MV-4-11 (cell line): ENCODE results near the gene SOCS6.

ENCODE experiments used
- DNase-seq: peaks from one replicate; lab custom pipeline; 2025; lab: John Stamatoyannopoulos, UW

SOCS6 gene

DNA sequence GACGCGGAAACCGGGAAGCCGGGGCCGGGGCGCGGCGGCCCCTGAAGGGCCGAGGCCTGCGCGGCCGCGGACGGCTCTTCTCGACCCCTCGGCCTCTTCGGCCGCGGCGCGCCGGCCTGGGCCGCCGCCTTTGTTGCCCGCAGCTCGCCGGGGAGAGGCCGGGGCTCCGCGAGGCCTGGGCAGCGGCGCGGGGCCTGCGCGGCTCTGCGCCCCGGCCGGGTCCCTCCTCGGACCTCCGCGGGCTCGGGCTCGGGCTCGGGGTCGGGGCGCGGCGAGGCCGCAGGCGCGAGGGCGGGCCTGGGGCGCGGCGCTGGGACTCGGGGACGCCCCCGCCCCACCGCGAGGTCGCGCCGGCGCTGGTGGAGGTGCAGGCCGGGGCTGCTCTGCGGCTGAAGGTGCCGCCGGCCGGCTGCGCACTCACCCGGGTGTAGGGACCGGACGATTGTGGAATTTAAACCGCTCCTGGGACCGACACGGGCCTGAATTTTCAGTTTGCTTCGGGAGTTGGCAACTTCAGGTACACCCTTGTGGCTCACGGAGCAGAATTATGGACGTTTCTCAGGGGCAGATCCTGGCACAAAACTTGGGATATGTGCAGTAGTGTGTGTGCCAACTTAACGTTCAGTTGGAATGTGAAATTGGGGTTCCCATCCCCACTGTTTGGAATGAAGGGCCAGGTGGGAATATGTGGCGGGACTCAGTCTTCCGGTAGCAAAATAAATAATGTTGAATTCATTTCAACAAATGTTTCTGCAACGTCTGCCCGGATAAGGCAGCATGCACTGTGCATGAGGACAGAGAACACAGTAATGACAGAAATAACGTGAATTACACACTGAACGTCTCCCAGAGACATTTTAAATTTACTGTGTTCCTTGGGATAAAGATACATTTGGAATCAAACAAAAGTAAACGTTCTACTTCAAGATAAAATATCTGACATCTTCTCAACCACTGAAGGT lies 787 bp downstream of the SOCS6 start:
- no peak for DNase-seq

DNA sequence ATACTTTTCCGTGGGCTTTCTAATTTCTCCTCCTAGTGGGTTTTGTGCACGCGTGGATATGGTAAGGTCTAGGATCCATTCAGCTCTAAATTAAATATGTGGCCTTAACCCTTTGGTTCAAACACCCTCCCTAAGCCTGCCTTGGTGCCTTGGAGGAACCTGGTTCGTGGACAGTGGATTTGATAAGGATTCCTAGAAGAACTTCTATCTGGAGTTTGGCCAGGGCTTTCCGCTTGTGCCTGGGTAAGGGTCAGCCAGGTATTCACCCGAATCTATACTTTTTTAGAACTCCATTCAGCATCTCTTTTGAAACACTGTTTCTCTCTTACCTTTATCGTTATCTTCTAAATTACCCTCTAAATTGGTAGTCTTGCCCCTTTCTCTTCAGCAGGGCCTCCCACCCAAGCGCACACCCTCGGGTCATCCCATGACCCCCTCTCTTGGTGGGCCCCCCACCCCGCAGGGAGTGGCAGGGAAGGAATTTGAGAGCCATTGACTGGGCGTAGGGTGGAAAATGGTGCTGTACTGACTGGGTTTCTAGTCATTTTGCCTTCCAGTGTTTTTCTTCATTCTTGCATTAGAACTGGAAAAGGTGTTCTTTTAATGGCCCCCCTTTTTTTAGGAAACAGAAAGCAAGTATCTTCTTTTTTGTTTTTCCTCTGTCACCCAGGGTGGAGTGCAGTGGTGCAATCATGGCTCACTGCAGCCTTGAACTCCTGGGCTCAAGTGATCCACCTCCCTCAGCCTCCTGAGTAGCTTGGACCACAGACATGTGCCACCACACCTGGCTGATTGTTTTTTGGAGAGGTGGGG lies 1.8 kb downstream of the SOCS6 start:
- DNase-seq: no peak

DNA sequence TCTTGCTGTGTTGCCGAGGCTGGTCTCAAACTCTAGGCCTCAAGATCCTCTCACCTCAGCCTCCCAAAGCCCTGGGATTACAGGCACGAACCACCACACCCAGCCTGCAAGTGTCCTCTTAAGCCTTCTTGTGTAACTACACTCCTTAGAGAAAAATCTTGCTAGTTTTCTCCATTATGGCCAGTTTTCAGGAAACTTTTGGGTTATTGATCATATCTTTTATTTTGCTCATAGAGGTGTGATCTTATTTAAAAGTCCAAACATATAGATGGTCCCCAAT lies 2.4 kb downstream of the SOCS6 start:
- DNase-seq: no peak

GRCh38 chr18:70292628-70293027 lies 3.8 kb downstream of the SOCS6 start:
- DNase-seq: peak; percentile 68

- no peak for DNase-seq
Observed at GRCh38 chr18:70293166-70293565, 4.3 kb downstream of the SOCS6 start.

- DNase-seq: no peak
Observed at GRCh38 chr18:70294471-70295191, 5.8 kb downstream of the SOCS6 start.

DNA sequence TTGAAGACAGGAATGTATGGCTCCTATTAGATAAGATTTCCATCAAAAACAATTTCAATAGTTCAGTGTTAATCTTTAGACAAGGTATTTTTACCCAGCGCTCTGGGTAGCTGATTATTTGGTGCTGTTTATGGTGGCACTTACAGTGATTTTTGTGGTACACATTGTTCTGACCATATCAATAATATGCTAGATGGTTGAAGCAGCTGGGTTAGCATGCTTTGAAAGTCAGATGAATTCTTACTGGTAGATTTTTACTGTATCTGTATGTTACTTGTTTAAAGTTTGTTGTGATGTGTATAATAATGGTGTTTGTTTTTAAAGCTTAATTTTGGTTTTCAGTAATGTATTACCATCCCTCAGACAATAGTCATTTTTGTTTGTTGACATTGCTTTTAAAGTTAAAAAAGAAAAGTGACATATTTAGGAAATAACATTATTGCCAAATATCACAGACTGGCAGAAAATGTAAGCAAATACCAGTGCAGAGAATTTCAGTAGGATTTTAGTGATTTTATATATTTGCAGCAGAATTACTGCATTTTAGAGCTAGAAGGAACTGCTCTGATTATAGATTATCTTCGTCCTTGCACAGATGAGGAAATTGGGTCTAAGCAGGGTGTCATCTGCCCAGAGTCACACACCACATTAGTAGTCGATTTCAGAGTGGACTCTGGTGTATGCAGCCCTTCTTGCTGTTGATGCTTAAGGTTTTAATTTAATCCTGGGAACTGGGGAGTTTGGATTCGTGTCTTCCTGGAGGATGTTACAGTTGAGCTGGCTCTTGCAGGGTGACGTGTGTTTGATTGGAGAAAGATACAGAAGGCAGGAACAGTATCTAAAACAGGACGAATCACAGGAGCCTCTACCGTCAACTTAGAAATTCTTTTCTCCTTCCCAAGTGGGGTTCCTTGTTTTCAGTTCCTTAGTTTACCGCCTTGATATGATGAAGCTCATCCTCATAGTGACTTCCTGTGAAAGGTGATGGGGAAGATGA lies 6.6 kb downstream of the SOCS6 start:
- no peak for DNase-seq

GRCh38 chr18:70296289-70296688 lies 7.4 kb downstream of the SOCS6 start:
- no peak for DNase-seq

- DNase-seq: no peak
Observed at GRCh38 chr18:70296781-70297180, 7.9 kb downstream of the SOCS6 start.

GRCh38 chr18:70299393-70299792 lies 10.5 kb downstream of the SOCS6 start:
- no peak for DNase-seq

- no peak for DNase-seq
Observed at GRCh38 chr18:70301667-70302066, 12.8 kb downstream of the SOCS6 start.

GRCh38 chr18:70308555-70309294 lies 19.9 kb downstream of the SOCS6 start:
- DNase-seq: no peak

GRCh38 chr18:70310560-70311320 lies 21.9 kb downstream of the SOCS6 start:
- no peak for DNase-seq

DNA sequence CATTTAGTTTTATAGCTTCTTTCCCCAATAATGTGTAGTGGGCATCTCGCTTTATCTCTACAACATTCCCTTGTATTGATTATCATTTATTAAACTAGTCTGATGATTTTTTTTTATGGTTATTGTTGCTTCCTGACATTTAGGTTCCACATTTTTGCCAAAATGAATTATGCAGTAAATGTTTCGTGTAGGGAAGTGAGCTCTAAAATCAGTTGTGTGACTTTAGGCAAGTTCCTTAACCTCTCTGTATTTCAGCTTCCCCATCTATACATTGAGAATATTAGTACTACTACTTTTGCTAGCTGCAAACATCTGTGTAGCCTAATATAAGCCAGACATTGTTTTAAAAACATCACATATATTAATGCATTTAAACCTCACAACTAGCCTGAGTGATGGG lies 22.9 kb downstream of the SOCS6 start:
- peak; percentile 38 for DNase-seq

GRCh38 chr18:70313640-70314039 lies 24.8 kb downstream of the SOCS6 start:
- DNase-seq: no peak

- no peak for DNase-seq
Observed at GRCh38 chr18:70314151-70314782, 25.4 kb downstream of the SOCS6 start.

GRCh38 chr18:70319187-70319586 lies 30.3 kb downstream of the SOCS6 start:
- no peak for DNase-seq

DNA sequence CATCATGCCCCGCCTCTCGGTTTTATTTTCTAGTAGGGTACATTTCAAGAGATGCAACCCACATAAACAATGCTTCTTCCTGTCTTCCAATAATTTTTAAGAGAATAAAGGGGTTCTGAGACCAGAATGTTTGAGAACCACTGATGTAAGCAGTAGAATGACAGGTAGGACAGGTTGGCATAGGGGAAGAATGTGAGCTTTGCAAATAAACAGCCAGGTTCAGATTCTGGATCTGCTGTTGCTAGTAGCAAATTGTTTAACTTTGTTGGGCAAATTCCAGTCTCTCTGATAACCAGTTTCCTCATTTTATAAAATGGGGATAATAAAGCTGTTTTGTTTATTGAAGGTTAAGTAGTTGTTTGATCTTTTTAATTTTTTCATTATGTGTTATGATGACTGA lies 32.8 kb downstream of the SOCS6 start:
- no peak for DNase-seq

DNA sequence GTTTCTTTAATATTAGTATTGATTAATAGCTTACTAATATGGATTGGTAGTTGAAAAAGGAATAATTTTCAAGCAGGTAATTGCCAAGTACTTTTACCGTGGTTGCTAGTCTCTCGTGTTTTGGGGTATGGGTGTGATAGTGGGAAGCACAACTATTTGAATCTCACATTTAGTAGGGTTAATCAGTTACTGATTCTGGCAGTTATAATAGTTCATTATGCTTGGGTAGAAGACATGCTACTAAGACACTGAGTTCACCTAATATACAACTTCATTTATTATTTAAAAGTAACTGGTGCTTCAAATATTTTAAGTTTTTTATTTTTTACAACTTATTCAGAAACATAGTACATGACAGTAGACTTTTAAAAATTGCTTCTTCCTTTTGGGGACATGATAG lies 33.5 kb downstream of the SOCS6 start:
- DNase-seq: no peak
